Liver (tissue), 3 donors: ENCODE results near the gene NTM.

Experiments used
- ATF3 ChIP-seq: IDR thresholded peaks from 2 replicates; pipeline ENCODE4 v1.6.1; 2016; ENCODE audit warnings: antibody characterized with exemption
- CTCF ChIP-seq: fragments of 150-350 bp; IDR thresholded peaks from 2 replicates; pipeline ENCODE4 v1.5.1; 2017; ENCODE audit warnings: improper control_type of control experiment, low read depth, low read length; ENCODE audit not compliant: missing input control
- EGR1 ChIP-seq, 2 donors: IDR thresholded peaks; 2 replicates each; pipeline ENCODE4 v1.6.1; 2016 to 2018; ENCODE audit warnings: antibody characterized with exemption in 2 of 2, low read depth in 2 of 2
- FOXA1 ChIP-seq: IDR thresholded peaks from 2 replicates; pipeline ENCODE4 v1.6.1; 2016; ENCODE audit warnings: antibody characterized with exemption
- GABPA ChIP-seq, 2 donors: IDR thresholded peaks in 1 of 2; conservative IDR thresholded peaks in 1 of 2; 2 replicates each; pipeline ENCODE4 v1.6.1; 2016; ENCODE audit warnings: antibody characterized with exemption in 2 of 2, mild to moderate bottlenecking in 1 of 2, moderate library complexity in 1 of 2
- JUND ChIP-seq, 2 donors: IDR thresholded peaks; 2 replicates each; pipeline ENCODE4 v1.6.1; 2016; ENCODE audit warnings: antibody characterized with exemption in 2 of 2
- NR2F2 ChIP-seq: IDR thresholded peaks from 2 replicates; pipeline ENCODE4 v1.6.1; 2016; ENCODE audit warnings: antibody characterized with exemption
- RAD21 ChIP-seq, 2 donors: IDR thresholded peaks; 2 replicates each; pipeline ENCODE4 v1.6.1; 2016; ENCODE audit warnings: antibody characterized with exemption in 2 of 2, mild to moderate bottlenecking in 2 of 2
- SP1 ChIP-seq: IDR thresholded peaks from 2 replicates; pipeline ENCODE4 v1.6.1; 2018; ENCODE audit warnings: antibody characterized with exemption, mild to moderate bottlenecking
- TAF1 ChIP-seq: conservative IDR thresholded peaks from 2 replicates; pipeline ENCODE4 v1.6.1; 2016; ENCODE audit warnings: antibody characterized with exemption, mild to moderate bottlenecking
- YY1 ChIP-seq: IDR thresholded peaks from 2 replicates; pipeline ENCODE4 v1.6.1; 2016; ENCODE audit warnings: antibody characterized with exemption, mild to moderate bottlenecking
- TF ChIP-seq, protein P1 (sequence below): IDR thresholded peaks from 2 replicates; pipeline ENCODE4 v1.6.1; 2016; ENCODE audit warnings: antibody characterized with exemption
- TF ChIP-seq, protein P2 (sequence below): IDR thresholded peaks from 2 replicates; pipeline ENCODE4 v1.6.1; 2016; ENCODE audit warnings: antibody characterized with exemption, mild to moderate bottlenecking
- TF ChIP-seq, protein P3 (sequence below): IDR thresholded peaks from 2 replicates; pipeline ENCODE4 v1.6.1; 2016; ENCODE audit warnings: antibody characterized with exemption
- donor health status: healthy.
- donor health status: healthy.

DNA sequence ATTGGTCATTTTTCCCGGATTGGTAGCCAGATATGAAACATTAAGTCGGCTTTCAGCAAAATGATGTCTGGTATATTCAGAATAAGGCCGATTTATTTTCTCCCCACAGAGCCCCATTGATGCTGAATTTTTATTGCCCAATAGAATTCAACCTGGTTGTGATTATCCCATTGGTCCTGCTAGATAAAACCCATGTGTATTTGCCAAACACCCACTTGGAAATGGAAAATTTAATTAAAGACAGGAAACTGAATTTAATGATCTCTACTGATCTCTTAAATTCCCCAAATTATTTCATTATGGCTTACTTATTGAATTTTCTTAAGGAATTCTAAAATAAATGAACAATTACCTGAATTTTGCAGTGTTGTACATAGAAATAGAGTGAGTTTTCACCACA lies 609.8 kb downstream of the NTM start:
- TF ChIP-seq CTCF, result no peak
- TF ChIP-seq YY1, result no peak
- no peak for TF ChIP-seq EGR1 (IDR thresholded peaks at IDR 0.05; ENCODE audit: low read depth in 2 of 2)
- no peak for TF ChIP-seq RAD21 (IDR thresholded peaks at IDR 0.05)
- TF ChIP-seq JUND (IDR thresholded peaks at IDR 0.05), result no peak
- TF ChIP-seq, protein P1, sequence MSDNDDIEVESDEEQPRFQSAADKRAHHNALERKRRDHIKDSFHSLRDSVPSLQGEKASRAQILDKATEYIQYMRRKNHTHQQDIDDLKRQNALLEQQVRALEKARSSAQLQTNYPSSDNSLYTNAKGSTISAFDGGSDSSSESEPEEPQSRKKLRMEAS, result no peak
- TF ChIP-seq, protein P2, sequence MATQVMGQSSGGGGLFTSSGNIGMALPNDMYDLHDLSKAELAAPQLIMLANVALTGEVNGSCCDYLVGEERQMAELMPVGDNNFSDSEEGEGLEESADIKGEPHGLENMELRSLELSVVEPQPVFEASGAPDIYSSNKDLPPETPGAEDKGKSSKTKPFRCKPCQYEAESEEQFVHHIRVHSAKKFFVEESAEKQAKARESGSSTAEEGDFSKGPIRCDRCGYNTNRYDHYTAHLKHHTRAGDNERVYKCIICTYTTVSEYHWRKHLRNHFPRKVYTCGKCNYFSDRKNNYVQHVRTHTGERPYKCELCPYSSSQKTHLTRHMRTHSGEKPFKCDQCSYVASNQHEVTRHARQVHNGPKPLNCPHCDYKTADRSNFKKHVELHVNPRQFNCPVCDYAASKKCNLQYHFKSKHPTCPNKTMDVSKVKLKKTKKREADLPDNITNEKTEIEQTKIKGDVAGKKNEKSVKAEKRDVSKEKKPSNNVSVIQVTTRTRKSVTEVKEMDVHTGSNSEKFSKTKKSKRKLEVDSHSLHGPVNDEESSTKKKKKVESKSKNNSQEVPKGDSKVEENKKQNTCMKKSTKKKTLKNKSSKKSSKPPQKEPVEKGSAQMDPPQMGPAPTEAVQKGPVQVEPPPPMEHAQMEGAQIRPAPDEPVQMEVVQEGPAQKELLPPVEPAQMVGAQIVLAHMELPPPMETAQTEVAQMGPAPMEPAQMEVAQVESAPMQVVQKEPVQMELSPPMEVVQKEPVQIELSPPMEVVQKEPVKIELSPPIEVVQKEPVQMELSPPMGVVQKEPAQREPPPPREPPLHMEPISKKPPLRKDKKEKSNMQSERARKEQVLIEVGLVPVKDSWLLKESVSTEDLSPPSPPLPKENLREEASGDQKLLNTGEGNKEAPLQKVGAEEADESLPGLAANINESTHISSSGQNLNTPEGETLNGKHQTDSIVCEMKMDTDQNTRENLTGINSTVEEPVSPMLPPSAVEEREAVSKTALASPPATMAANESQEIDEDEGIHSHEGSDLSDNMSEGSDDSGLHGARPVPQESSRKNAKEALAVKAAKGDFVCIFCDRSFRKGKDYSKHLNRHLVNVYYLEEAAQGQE, result no peak
- no peak for TF ChIP-seq SP1
- TF ChIP-seq, protein P3, sequence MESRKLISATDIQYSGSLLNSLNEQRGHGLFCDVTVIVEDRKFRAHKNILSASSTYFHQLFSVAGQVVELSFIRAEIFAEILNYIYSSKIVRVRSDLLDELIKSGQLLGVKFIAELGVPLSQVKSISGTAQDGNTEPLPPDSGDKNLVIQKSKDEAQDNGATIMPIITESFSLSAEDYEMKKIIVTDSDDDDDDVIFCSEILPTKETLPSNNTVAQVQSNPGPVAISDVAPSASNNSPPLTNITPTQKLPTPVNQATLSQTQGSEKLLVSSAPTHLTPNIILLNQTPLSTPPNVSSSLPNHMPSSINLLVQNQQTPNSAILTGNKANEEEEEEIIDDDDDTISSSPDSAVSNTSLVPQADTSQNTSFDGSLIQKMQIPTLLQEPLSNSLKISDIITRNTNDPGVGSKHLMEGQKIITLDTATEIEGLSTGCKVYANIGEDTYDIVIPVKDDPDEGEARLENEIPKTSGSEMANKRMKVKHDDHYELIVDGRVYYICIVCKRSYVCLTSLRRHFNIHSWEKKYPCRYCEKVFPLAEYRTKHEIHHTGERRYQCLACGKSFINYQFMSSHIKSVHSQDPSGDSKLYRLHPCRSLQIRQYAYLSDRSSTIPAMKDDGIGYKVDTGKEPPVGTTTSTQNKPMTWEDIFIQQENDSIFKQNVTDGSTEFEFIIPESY, result no peak
- TF ChIP-seq FOXA1, result no peak
- no peak for TF ChIP-seq TAF1
- TF ChIP-seq NR2F2, result no peak
- TF ChIP-seq GABPA (IDR thresholded peaks at IDR 0.05 in 1 of 2, conservative IDR thresholded peaks at IDR 0.05 in 1 of 2), result no peak
- no peak for TF ChIP-seq ATF3
